ENCODE data around the gene RNF40.

RNF40 gene

DNA sequence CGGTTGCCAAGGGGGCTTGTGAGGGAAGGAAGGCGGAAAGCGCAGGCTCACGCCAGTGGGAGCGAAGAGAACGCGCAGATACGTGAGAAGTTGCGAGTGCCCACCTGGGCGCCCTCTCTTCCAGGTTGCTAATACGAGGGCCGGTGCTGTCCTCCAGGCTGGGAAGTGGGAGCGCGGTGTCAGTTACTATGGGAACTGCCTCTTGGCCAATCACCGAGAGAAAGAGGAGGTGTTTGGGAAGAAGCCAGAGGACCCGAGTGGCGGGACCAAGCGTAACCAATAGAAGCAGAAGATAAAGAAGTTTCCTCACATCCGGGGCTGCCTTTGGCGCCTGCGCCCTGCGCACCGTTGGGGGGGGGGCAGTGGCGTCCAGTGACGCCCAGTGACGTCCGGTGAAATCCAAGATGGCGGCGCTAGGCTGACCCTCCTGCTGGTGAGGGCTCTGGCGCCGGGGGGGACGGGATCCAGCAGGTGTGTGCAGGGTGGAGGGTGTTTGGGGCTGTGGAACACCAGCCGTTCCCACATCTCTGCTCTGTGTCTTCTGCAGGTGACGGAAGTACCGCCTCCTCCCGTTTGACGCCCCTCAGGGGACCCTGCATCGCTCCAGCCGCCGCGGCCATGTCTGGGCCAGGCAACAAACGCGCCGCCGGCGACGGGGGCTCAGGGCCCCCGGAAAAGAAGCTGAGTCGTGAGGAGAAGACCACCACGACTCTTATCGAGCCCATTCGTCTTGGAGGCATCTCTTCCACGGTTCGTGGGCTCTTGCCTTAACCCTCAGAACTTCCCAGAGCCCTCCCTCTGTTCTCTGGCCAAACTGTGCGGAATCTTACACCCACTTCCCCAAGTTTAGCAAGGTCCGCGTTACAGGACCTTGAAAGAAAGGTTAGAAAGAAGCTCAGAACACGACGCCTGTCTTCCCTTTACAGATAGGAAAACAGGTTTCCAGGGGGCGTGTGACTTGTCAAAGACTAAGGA is at the start of gene RNF40, which contains the start of gene CFAP119:
RNF40 (plus strand) TSS at position 395 of the 975 bp plus-strand sequence; CDS start at position 619, 224 bp downstream.
CFAP119 (minus strand) TSS at position 135 of the 975 bp plus-strand sequence. CDS start 314 bp downstream, outside the sequence.
- DNase-seq (ENCODE audit: low read depth), result peak; percentile 77

DNA sequence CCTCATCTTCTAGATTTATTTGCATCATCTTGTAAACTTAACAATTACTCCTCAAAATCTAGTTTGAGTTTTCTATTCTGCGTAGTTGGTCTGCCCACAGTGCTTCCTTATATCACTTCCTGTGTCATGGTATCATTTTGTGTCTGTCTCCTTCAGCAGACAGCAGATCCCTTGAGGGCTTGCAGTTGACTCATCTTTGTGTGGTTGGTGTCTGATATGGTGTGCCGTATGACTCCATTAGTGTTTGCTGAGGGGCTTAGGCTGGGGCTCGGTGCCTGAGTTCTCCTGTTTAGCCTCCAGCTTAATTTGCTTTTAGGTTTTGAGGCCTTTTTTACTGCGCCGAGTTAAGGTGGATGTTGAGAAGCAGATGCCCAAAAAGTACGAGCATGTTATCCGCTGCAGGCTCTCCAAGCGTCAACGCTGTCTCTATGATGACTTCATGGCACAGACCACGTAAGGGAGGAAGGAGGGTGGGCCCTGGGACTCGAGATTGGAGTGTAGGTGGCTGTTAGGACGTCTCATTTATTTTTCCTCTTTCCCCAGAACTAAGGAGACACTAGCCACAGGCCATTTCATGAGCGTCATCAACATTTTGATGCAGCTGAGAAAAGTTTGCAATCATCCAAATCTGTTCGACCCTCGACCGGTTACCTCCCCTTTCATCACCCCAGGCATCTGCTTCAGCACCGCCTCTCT is 46.2 kb upstream of the RNF40 start:
- no peak for DNase-seq (ENCODE audit: low read depth)

GRCh38 chr16:30720086-30720485 is 42.0 kb upstream of the RNF40 start:
- DNase-seq (ENCODE audit: low read depth), result no peak

- no peak for DNase-seq (ENCODE audit: low read depth)
Measured at GRCh38 chr16:30720694-30721093, 41.4 kb upstream of the RNF40 start.

- DNase-seq (ENCODE audit: low read depth), result no peak
Measured at GRCh38 chr16:30721167-30721566, 41.0 kb upstream of the RNF40 start.

DNA sequence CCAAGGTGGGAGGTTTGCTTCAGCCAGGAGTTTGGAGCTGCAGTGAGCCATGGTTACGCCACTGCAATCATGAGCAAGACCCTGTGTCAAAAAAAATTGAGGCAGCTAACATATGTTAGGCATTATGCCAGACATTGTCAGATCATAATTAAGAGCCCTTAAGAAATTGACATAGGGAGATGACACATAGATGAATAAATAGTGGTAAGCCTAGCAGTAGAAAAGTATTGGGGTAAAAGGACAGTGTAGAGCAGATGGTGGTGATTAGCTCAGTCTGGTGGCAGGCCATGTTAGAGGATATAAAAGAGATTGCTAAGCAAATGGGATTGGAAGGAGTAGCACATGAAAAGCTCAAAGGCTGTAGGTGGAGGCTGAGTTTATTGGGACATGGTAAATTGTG is 40.5 kb upstream of the RNF40 start:
- no peak for DNase-seq (ENCODE audit: low read depth)

DNA sequence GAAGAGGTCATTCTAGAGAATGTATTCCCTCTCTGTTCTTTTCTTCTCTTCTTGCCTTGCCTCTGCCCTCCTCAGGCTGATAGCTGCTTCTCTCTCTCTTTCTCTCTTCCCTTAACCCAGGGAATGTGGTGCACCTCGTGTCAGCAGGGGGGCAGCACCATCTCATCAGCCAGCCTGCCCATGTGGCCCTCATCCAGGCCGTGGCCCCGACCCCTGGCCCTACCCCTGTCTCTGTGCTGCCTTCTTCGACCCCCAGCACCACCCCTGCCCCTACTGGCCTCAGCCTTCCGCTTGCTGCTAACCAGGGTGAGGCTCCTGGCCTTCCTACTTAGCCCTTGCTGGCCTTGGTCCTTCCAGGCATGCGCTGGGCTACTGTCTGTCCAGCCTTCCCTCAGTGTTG is 39.7 kb upstream of the RNF40 start:
- no peak for DNase-seq (ENCODE audit: low read depth)

DNA sequence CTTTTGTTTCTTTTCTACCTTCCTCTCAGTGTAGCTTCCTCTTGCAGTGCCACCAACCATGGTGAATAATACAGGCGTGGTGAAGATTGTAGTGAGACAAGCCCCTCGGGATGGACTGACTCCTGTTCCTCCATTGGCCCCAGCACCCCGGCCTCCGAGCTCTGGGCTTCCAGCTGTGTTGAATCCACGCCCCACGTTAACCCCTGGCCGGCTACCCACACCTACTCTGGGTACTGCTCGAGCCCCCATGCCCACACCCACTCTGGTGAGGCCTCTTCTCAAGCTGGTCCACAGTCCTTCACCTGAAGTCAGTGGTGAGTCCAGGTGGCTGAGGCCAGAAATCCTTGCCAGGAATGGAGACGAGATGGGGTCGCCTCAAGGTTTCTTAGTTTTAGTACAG is 39.2 kb upstream of the RNF40 start:
- no peak for DNase-seq (ENCODE audit: low read depth)

DNA sequence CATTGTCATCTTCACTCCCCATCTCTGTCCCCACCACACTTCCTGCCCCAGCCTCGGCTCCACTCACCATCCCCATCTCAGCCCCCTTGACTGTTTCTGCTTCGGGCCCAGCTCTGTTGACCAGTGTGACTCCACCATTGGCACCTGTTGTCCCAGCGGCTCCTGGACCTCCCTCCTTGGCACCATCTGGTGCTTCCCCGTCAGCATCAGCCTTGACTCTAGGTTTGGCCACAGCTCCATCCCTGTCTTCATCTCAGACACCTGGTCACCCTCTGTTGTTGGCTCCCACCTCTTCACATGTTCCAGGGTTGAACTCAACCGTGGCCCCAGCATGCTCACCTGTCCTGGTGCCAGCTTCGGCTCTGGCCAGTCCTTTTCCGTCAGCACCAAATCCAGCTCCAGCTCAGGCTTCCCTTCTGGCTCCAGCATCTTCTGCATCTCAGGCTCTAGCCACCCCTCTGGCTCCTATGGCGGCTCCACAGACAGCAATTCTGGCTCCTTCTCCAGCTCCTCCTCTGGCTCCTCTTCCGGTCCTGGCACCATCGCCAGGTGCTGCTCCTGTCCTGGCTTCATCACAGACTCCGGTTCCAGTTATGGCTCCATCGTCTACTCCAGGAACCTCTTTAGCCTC is 38.3 kb upstream of the RNF40 start:
- no peak for DNase-seq (ENCODE audit: low read depth)

DNA sequence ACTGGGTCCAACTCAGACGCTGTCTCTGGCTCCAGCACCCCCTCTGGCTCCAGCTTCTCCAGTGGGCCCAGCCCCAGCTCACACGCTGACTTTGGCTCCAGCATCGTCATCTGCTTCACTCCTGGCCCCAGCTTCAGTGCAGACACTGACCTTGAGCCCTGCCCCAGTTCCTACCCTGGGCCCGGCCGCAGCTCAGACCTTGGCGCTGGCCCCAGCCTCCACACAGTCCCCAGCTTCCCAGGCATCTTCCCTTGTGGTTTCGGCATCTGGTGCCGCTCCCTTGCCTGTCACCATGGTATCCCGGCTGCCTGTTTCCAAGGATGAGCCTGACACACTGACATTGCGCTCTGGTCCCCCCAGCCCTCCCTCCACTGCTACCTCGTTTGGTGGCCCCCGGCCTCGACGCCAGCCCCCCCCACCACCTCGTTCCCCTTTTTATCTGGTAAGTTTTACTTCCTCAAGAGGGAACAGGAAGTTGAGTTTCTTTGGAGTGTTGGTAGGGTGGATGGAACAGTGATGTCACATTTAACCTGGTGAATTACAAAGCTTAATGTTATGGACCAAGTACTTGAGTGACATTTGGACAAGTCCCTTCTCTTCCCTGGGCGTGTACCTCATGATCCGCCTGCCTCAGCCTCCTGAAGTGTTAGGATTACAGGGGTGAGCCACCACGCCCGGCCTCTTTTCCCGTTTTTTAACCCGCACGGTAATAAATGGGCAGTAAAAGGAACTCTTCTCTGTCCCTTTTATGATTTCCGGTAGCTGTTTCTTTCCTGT is 37.3 kb upstream of the RNF40 start:
- DNase-seq (ENCODE audit: low read depth), result no peak

DNA sequence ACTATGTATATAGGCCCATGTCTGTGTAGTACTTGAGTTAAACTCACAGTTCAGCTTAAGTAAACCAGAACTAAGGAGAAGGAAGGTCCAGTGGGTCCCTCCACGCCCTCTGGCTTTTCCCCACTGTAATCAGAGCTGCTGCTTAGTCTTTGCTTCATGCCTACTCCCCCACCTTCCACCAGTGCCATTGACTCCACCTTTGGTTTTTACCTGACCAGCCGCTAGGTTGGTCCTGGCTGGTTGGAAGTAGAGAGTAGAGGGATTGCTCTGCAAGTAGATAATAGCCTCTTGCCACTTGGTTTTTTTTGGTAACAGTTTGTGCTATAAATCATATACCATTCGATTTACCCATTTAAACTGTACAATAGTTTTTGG is 36.7 kb upstream of the RNF40 start:
- no peak for DNase-seq (ENCODE audit: low read depth)

- no peak for DNase-seq (ENCODE audit: low read depth)
Measured at GRCh38 chr16:30728321-30728720, 33.8 kb upstream of the RNF40 start.

DNA sequence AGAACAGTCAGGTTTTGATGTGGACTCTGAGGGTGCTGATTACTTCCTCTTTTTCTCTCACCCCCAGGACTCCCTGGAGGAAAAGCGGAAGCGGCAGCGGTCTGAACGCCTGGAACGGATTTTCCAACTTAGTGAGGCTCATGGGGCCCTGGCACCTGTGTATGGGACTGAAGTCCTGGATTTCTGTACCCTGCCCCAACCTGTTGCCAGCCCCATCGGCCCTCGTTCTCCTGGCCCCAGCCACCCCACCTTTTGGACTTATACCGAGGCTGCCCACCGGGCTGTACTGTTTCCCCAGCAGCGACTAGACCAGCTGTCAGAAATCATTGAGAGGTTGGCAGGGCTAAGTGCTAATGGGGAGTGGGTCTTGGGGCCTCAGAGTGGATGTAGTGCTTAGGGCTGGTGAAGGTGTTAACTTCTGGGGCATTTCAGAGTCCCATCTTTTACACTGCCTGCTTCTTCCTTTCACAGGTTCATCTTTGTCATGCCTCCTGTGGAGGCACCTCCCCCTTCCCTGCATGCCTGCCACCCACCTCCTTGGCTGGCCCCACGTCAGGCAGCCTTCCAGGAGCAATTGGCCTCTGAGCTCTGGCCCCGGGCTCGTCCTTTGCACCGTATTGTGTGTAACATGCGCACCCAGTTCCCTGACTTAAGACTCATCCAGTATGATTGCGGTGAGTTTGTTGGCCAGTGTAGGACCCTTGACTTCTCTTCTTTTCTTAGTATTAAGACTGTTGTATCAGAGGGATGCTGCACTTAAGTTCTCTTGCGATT is 33.0 kb upstream of the RNF40 start:
- DNase-seq (ENCODE audit: low read depth), result no peak

DNA sequence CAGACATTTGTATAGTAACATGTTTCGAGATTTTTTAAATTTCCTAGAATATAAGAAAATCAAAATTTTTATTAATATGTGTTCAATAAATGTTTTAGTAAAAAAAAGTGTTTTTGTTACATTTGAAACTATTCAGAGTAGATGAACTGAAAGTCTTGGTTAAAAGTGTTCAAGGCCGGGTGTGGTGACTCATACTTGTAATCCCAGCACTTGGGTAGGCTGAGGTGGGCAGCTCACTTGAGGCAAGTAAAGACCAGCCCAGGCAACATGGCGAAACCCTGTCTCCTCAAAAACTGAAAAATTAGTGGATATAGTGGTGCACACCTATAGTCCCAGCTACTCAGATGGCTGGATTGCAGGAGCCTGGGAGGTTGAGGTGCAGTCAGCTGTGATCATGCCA is 30.7 kb upstream of the RNF40 start:
- DNase-seq (ENCODE audit: low read depth), result no peak

DNA sequence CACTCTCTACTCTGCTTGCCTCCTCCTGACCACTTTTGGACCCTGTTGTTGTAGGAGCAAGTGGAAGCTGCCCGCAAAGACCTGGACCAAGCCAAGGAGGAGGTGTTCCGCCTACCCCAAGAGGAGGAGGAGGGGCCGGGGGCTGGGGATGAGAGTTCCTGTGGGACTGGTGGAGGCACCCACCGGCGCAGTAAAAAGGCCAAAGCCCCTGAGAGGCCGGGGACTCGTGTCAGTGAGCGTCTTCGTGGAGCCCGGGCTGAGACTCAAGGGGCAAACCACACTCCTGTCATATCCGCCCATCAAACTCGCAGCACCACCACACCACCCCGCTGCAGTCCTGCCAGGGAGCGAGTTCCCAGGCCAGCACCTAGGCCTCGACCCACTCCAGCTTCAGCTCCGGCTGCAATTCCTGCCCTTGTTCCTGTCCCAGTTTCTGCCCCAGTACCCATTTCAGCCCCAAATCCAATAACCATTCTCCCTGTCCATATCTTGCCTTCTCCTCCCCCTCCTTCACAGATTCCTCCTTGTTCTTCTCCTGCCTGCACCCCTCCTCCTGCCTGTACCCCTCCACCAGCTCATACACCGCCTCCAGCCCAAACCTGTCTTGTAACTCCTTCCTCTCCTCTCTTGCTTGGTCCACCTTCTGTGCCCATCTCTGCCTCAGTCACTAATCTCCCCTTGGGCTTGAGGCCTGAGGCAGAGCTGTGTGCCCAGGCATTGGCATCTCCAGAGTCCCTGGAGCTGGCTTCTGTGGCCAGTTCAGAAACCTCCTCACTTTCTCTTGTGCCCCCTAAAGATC is 24.9 kb upstream of the RNF40 start:
- no peak for DNase-seq (ENCODE audit: low read depth)

GRCh38 chr16:30737794-30738648 is 24.1 kb upstream of the RNF40 start:
- no peak for DNase-seq (ENCODE audit: low read depth)

GRCh38 chr16:30738984-30739951 is 22.9 kb upstream of the RNF40 start:
- no peak for DNase-seq (ENCODE audit: low read depth)
